Measurements from ENCODE around the gene C14orf119. TPM values are rescaled to one million over a fixed set of nuclear protein-coding genes. Genes with fewer than 3 reads are reported as not detected.

Gene C14orf119
- total RNA-seq, 1 experiment from 2014 or later = 46.8 TPM

GRCh38 chr14:23062002-23062401 is 33.3 kb upstream of the C14orf119 start:
- BruUV-seq (replicated peaks) = no TSS peak
- H4K20me1 ChIP-seq (ENCODE audit: insufficient read depth) = no peaks in the 10 kb centered on the region

GRCh38 chr14:23063601-23064000 is 31.7 kb upstream of the C14orf119 start:
- ChIA-PET POLR2A (no interaction called here), CTCF (interaction anchor here (1.9 to 9.9 kb wide), 2 partner anchors 8 to 80 kb away, joined by 6 to 175 read pairs; partner anchors contain the start of gene AJUBA), RAD21 (ENCODE audit: low non-redundant PET in 1 of 2, low total read pairs in 2 of 2, uncharacterized antibody in 2 of 2, unreplicated experiment in 2 of 2) (no interaction called here)
- no peak overlapping the region for H3K4me2 ChIP-seq (ENCODE audit: low read length)
- H3K9me2 ChIP-seq (ENCODE audit: insufficient read depth) = no peaks in the 10 kb centered on the region
- BruUV-seq (replicated peaks) = no TSS peak
- H2AFZ ChIP-seq (ENCODE audit: low read depth, low read length, poor library complexity, severe bottlenecking) = no peak overlapping the region
- no peaks in the 10 kb centered on the region for H3K27me3 ChIP-seq (ENCODE audit: insufficient read depth, low read length)
- TF ChIP-seq SP1 (IDR thresholded peaks at IDR 0.05; ENCODE audit: low read depth) (no peak), ELF1 (IDR thresholded peaks at IDR 0.05; ENCODE audit: borderline replicate concordance, low read depth) (no peak), CTCF (IDR thresholded peaks at IDR 0.05 in 2 of 3, conservative IDR thresholded peaks at IDR 0.05 in 1 of 3; ENCODE audit: borderline replicate concordance in 1 of 3, insufficient read depth in 1 of 3, low read depth in 2 of 3, low read length in 2 of 3) (no peak), SIN3A (IDR thresholded peaks at IDR 0.05; ENCODE audit: low read depth) (no peak), FOSL1 (IDR thresholded peaks at IDR 0.05; ENCODE audit: low read depth) (no peak), EZH2 (IDR thresholded peaks at IDR 0.05) (no peak), POLR2AphosphoS5 (IDR thresholded peaks at IDR 0.05; ENCODE audit: low read depth, low read length) (no peak)
- TF ChIP-seq, protein P1, sequence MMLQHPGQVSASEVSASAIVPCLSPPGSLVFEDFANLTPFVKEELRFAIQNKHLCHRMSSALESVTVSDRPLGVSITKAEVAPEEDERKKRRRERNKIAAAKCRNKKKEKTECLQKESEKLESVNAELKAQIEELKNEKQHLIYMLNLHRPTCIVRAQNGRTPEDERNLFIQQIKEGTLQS (IDR thresholded peaks at IDR 0.05) = no peak
- ATAC-seq (no peak), DNase-seq (ENCODE audit: low read depth, low spot score) (no peak)
- intact Hi-C loops (cut with micrococcal nuclease) = no loop called here
- peaks cover 19 to 27% of the 10 kb centered on the region in 2 experiments; a peak in 3 of 4 replicates for H3K4me1 ChIP-seq (ENCODE audit: control insufficient read depth in 1 of 2, insufficient read depth in 2 of 2, low read length in 2 of 2)
- no peaks in the 10 kb centered on the region for H3K9me3 ChIP-seq (ENCODE audit: control insufficient read depth in 1 of 2, insufficient read depth in 1 of 2, low read depth in 1 of 2, low read length in 2 of 2)
- 0 out of 2 replicates have a peak overlapping the region, but pooled peaks have one; percentile 2 for H3K27ac ChIP-seq (ENCODE audit: low read depth, low read length)
- H3K9ac ChIP-seq (ENCODE audit: low read length) = no peak overlapping the region
- H3K36me3 ChIP-seq (ENCODE audit: control insufficient read depth in 1 of 2, insufficient read depth in 2 of 2, low read length in 2 of 2) = peaks cover 62 to 78% of the 10 kb centered on the region in 2 experiments
- H3K79me2 ChIP-seq (ENCODE audit: insufficient read depth, low read length) = peaks cover 44% of the 10 kb centered on the region
- H3K4me3 ChIP-seq (replicated peaks in 1 of 2; ENCODE audit: low read depth in 1 of 2, low read length in 2 of 2) = no peak overlapping the region
- H4K20me1 ChIP-seq (ENCODE audit: insufficient read depth) = no peaks in the 10 kb centered on the region

More at GRCh38 chr14:23062002-23062401, 33.3 kb upstream of the C14orf119 start:
- ATAC-seq (peak; percentile 43), DNase-seq (ENCODE audit: low read depth, low spot score) (peak; percentile 60)
- POLR2A ChIA-PET = interaction anchor here (0.6 to 2.0 kb wide), 5 partner anchors 9 to 210 kb away, joined by 3 to 9 read pairs (median 3); partner anchors contain the start of genes ACIN1, AJUBA and C14orf119
- peak overlapping the region in 1 of 2 experiments; percentile 19; a peak in 2 of 4 replicates for H3K4me3 ChIP-seq (replicated peaks in 1 of 2; ENCODE audit: low read depth in 1 of 2, low read length in 2 of 2)
- no peak overlapping the region for H2AFZ ChIP-seq (ENCODE audit: low read depth, low read length, poor library complexity, severe bottlenecking)
- H3K4me1 ChIP-seq (ENCODE audit: control insufficient read depth in 1 of 2, insufficient read depth in 2 of 2, low read length in 2 of 2) = peaks cover 15 to 35% of the 10 kb centered on the region in 2 experiments; a peak in 3 of 4 replicates
- H3K9ac ChIP-seq (ENCODE audit: low read length) = peak overlapping the region; percentile 21
- intact Hi-C loops (cut with micrococcal nuclease) = no loop called here
- TF ChIP-seq YY1 (IDR thresholded peaks at IDR 0.05; ENCODE audit: extremely low read depth, insufficient replicate concordance, low read depth, low read length) = peak; percentile 77
- no peak; the same call in 1 of the 2 replicates for TF ChIP-seq CEBPB (IDR thresholded peaks at IDR 0.05; ENCODE audit: low read depth)
- TF ChIP-seq POLR2AphosphoS5 (IDR thresholded peaks at IDR 0.05; ENCODE audit: low read depth, low read length) = peak; percentile 49
- peak; percentile 68 for TF ChIP-seq JUND (IDR thresholded peaks at IDR 0.05)
- H3K79me2 ChIP-seq (ENCODE audit: insufficient read depth, low read length) = peaks cover 28% of the 10 kb centered on the region
- RAD21 ChIA-PET (ENCODE audit: low non-redundant PET in 1 of 2, low total read pairs in 2 of 2, uncharacterized antibody in 2 of 2, unreplicated experiment in 2 of 2) = interaction anchor here in 1 of 2 experiments (0.8 kb wide), 1 partner anchor 79 kb away, joined by 3 read pairs; the partner anchor contains the start of gene AJUBA
- H3K4me2 ChIP-seq (ENCODE audit: low read length) = peak overlapping the region; percentile 58
- peak overlapping the region; percentile 50 for H3K27ac ChIP-seq (ENCODE audit: low read depth, low read length)
- H3K27me3 ChIP-seq (ENCODE audit: insufficient read depth, low read length) = no peaks in the 10 kb centered on the region
- no peaks in the 10 kb centered on the region for H3K9me3 ChIP-seq (ENCODE audit: control insufficient read depth in 1 of 2, insufficient read depth in 1 of 2, low read depth in 1 of 2, low read length in 2 of 2)
- H3K9me2 ChIP-seq (ENCODE audit: insufficient read depth) = no peaks in the 10 kb centered on the region
- H3K36me3 ChIP-seq (ENCODE audit: control insufficient read depth in 1 of 2, insufficient read depth in 2 of 2, low read length in 2 of 2) = peaks cover 54 to 63% of the 10 kb centered on the region in 2 experiments
- CTCF ChIA-PET = interaction anchor here (0.9 to 9.9 kb wide), 7 partner anchors 9 to 318 kb away, joined by 3 to 175 read pairs (median 6); partner anchors contain the start of gene AJUBA

Measured in HCT116 (cell line).